Transverse colon (tissue), 4 donors: ENCODE data around the gene MAGI1. TPM values are rescaled to one million over a fixed set of nuclear protein-coding genes. Genes with fewer than 3 reads are reported as not detected.

Experiments
- DNase-seq: peaks from one replicate; pipeline ENCODE4 v3.0.0-alpha.2; 2019
- H3K27ac ChIP-seq, 4 donors: fragments of 200-600 bp; sonication (generic); 2 replicates each; pipeline ENCODE4 v1.5.1; 2016 to 2018; ENCODE audit warnings: inconsistent platforms in 4 of 4
- H3K27me3 ChIP-seq: fragments of 200-600 bp; sonication (generic); 2 replicates; pipeline ENCODE4 v1.5.1; 2017; ENCODE audit warnings: inconsistent platforms
- H3K36me3 ChIP-seq, 4 donors: fragments of 200-600 bp; sonication (generic); 2 replicates each; pipeline ENCODE4 v1.5.1; 2017 to 2019; ENCODE audit warnings: inconsistent platforms in 4 of 4
- H3K4me1 ChIP-seq, 4 donors: fragments of 200-600 bp; sonication (generic); 2 replicates each; pipeline ENCODE4 v1.5.1; 2017 to 2020; ENCODE audit warnings: inconsistent platforms in 4 of 4
- H3K4me3 ChIP-seq, 4 donors: fragments of 200-600 bp; sonication (generic); 1 replicate in 1 of 4; 2 replicates in 3 of 4; pipeline versions ENCODE4 v1.5.1 to v1.6.1; 2017 to 2019; ENCODE audit warnings: inconsistent platforms in 4 of 4
- H3K9me3 ChIP-seq, 2 donors: fragments of 200-600 bp; sonication (generic); 2 replicates each; pipeline ENCODE4 v1.5.1; 2017 to 2019; ENCODE audit warnings: inconsistent platforms in 2 of 2
- CTCF ChIP-seq, 5 experiments: fragments of 200-600 bp in 3 of 5; fragments of 450-650 bp in 2 of 5; sonication (generic) in 3 of 5; IDR thresholded peaks; 1 replicate in 2 of 5; 2 replicates in 3 of 5; pipeline ENCODE4 v1.5.1; 2016 to 2017; ENCODE audit warnings: antibody characterized with exemption in 5 of 5, inconsistent platforms in 3 of 5, mild to moderate bottlenecking in 2 of 5, moderate library complexity in 1 of 5
- EP300 ChIP-seq: sonication (generic); formaldehyde crosslinking; IDR thresholded peaks from one replicate; pipeline ENCODE4 v1.6.1; 2017; ENCODE audit warnings: antibody characterized with exemption, low read depth
- POLR2A ChIP-seq: fragments of 450-650 bp; IDR thresholded peaks from one replicate; pipeline ENCODE4 v1.6.1; 2016; ENCODE audit warnings: antibody characterized with exemption, mild to moderate bottlenecking, moderate library complexity
- POLR2AphosphoS5 ChIP-seq, 3 donors: sonication (generic); formaldehyde crosslinking; IDR thresholded peaks; one replicate each; pipeline ENCODE4 v1.6.1; 2016; ENCODE audit warnings: antibody characterized with exemption in 3 of 3
- WGBS, 2 donors: methylation state at CpG; one replicate each; pipeline ENCODE4 v1.1.5; 2018; ENCODE audit warnings: low coverage in 1 of 2; 5-methylcytosine and 5-hydroxymethylcytosine counted together
- in situ Hi-C, 4 donors: fragments of 200-750 bp; cut with MboI; loops; one replicate each; pipeline versions ENCODE4 v1.15.0 to v1.15.1; 2017; ENCODE audit warnings: low sequenced_read_pairs in 3 of 4, low pct_ligation_motif_present in 1 of 4, low pct_unique_long_range_greater_than_20kb in 1 of 4
- intact Hi-C: fragments of 100-400 bp; cut with DNase I; formaldehyde crosslinking; loops from one replicate; pipeline ENCODE4 v1.15.1; 2023; ENCODE audit warnings: low total_unique reads
- total RNA-seq, 4 donors: library from RNA; depleted of rRNA; stranded (reverse); fragments of >200 nt; gene quantifications; one replicate each; pipeline ENCODE4 v1.1.0, GENCODE V29; 2016

Gene MAGI1
- total RNA-seq, 4 donors from 2014 or later, result 50.8 to 190 (median 67.4) TPM

GRCh38 chr3:65502526-65502925 is 536.2 kb downstream of the MAGI1 start:
- intact Hi-C loops (no loop called here), in situ Hi-C loops (no loop called here)
- DNase-seq, result no peak
- Histone ChIP-seq H3K36me3 (no peaks in the 10 kb centered on the region), H3K4me3 (no peak overlapping the region), H3K9me3 (no peaks in the 10 kb centered on the region), H3K27ac (no peak overlapping the region), H3K4me1 (no peaks in the 10 kb centered on the region), H3K27me3 (no peaks in the 10 kb centered on the region)
- 80% methylated on average over 2 of the region's 2 CpGs for WGBS, 2 donors
- no peak for TF ChIP-seq POLR2AphosphoS5 (IDR thresholded peaks at IDR 0.05)

- Histone ChIP-seq H3K36me3 (no peaks in the 10 kb centered on the region), H3K4me3 (no peak overlapping the region), H3K27ac (no peak overlapping the region), H3K9me3 (no peaks in the 10 kb centered on the region), H3K27me3 (no peaks in the 10 kb centered on the region), H3K4me1 (no peaks in the 10 kb centered on the region)
- WGBS, 2 donors, result 90 to 96% methylated on average over 6 of the region's 6 CpGs
- no peak for DNase-seq
- intact Hi-C loops, result no loop called here
- no peak for TF ChIP-seq CTCF (IDR thresholded peaks at IDR 0.05)
- TF ChIP-seq EP300, result no peak
- TF ChIP-seq POLR2A, result no peak
- no peak for TF ChIP-seq POLR2AphosphoS5 (IDR thresholded peaks at IDR 0.05)
- in situ Hi-C loops, result no loop called here
These were observed 538.1 kb downstream of the MAGI1 start for GRCh38 chr3:65500398-65501306.

GRCh38 chr3:65497846-65498245 is 540.9 kb downstream of the MAGI1 start:
- no peak overlapping the region for H3K27ac ChIP-seq
- intact Hi-C loops (no loop called here), in situ Hi-C loops (no loop called here)
- H3K27me3 ChIP-seq, result no peaks in the 10 kb centered on the region
- no peaks in the 10 kb centered on the region for H3K9me3 ChIP-seq
- no peak overlapping the region for H3K4me3 ChIP-seq
- no peak for TF ChIP-seq POLR2AphosphoS5 (IDR thresholded peaks at IDR 0.05)
- TF ChIP-seq CTCF (IDR thresholded peaks at IDR 0.05), result no peak
- TF ChIP-seq POLR2A, result no peak
- no peak for TF ChIP-seq EP300
- no peak for DNase-seq
- WGBS, 2 donors, result 75 to 79% methylated on average over 2 to 8 of the region's 8 CpGs
- H3K36me3 ChIP-seq, result no peaks in the 10 kb centered on the region
- H3K4me1 ChIP-seq, result peaks cover 0 to 12% (median 0%) of the 10 kb centered on the region in 4 donors

- Histone ChIP-seq H3K9me3 (no peaks in the 10 kb centered on the region), H3K27ac (no peak overlapping the region), H3K27me3 (no peaks in the 10 kb centered on the region), H3K4me3 (no peak overlapping the region), H3K36me3 (no peaks in the 10 kb centered on the region), H3K4me1 (peaks cover 0 to 12% (median 0%) of the 10 kb centered on the region in 4 donors)
- DNase-seq, result no peak
- 63 to 75% methylated on average over 2 of the region's 2 CpGs for WGBS, 2 donors
- intact Hi-C loops (no loop called here), in situ Hi-C loops (no loop called here)
- TF ChIP-seq EP300 (no peak), POLR2AphosphoS5 (IDR thresholded peaks at IDR 0.05) (no peak), CTCF (IDR thresholded peaks at IDR 0.05) (no peak), POLR2A (no peak)
These were observed 541.5 kb downstream of the MAGI1 start for GRCh38 chr3:65497236-65497635.
